CD4-positive, alpha-beta T cell treated with Interleukin-4 for 1 hour (primary cell): ENCODE results near the gene MRPL48.
"Not testable (repeated sequence)": the region's sequence is repeated elsewhere in the genome, so short reads cannot be mapped to it uniquely, and the experiment has no call there.

Source experiments
- DNase-seq, 2 donors: peaks; one replicate each; pipeline ENCODE4 v3.0.0-alpha.2; 2020 to 2022

MRPL48 gene

GRCh38 chr11:73787643-73788558 is at the start of gene MRPL48:
Gene MRPL48, plus strand, starts transcription at chr11:73787874. Its CDS starts 98 bp downstream, at chr11:73787972.
- peak; percentile 85 to 89 for DNase-seq

GRCh38 chr11:73743045-73743444 is 44.6 kb upstream of the MRPL48 start:
- no peak for DNase-seq

- no peak for DNase-seq
Measured at GRCh38 chr11:73746701-73747100, 41.0 kb upstream of the MRPL48 start.

- DNase-seq = no peak
Measured at GRCh38 chr11:73747762-73748161, 39.9 kb upstream of the MRPL48 start.

- DNase-seq = no peak
Measured at GRCh38 chr11:73748300-73748699, 39.4 kb upstream of the MRPL48 start.

- DNase-seq = no peak
Measured at GRCh38 chr11:73749118-73749517, 38.6 kb upstream of the MRPL48 start.

- no peak for DNase-seq
Measured at GRCh38 chr11:73750228-73750627, 37.4 kb upstream of the MRPL48 start.

- not testable (repeated sequence) for DNase-seq
Measured at GRCh38 chr11:73750862-73751261, 36.8 kb upstream of the MRPL48 start.

GRCh38 chr11:73752216-73752867 is 35.3 kb upstream of the MRPL48 start:
- no peak for DNase-seq

- no peak for DNase-seq
Measured at GRCh38 chr11:73752903-73753302, 34.8 kb upstream of the MRPL48 start.

- no peak for DNase-seq
Measured at GRCh38 chr11:73753938-73754337, 33.7 kb upstream of the MRPL48 start.

- no peak for DNase-seq
Measured at GRCh38 chr11:73755670-73756069, 32.0 kb upstream of the MRPL48 start.

GRCh38 chr11:73757598-73757997 is 30.1 kb upstream of the MRPL48 start:
- no peak for DNase-seq

GRCh38 chr11:73758451-73758850 is 29.2 kb upstream of the MRPL48 start:
- DNase-seq = no peak

GRCh38 chr11:73759610-73760134 is 28.0 kb upstream of the MRPL48 start:
- peak in 1 of 2 donors; percentile 9 for DNase-seq

- peak in 1 of 2 donors; percentile 11 for DNase-seq
Measured at GRCh38 chr11:73760135-73760678, 27.5 kb upstream of the MRPL48 start.

- peak; percentile 100 for DNase-seq
Measured at GRCh38 chr11:73760679-73761402, 26.8 kb upstream of the MRPL48 start, which contains the start of gene RAB6A. Gene RAB6A, minus strand, starts transcription at chr11:73761074. Its CDS starts 439 bp downstream, at chr11:73760635.

GRCh38 chr11:73761403-73761945 is 26.2 kb upstream of the MRPL48 start:
- no peak for DNase-seq

GRCh38 chr11:73762732-73763131 is 24.9 kb upstream of the MRPL48 start:
- no peak for DNase-seq

GRCh38 chr11:73766763-73767162 is 20.9 kb upstream of the MRPL48 start:
- no peak for DNase-seq

- not testable (repeated sequence) for DNase-seq
Measured at GRCh38 chr11:73770811-73771210, 16.9 kb upstream of the MRPL48 start.
